Activated CD4-positive, alpha-beta T cell treated with anti-CD3 and anti-CD28 coated beads, Interleukin-2, amount 10 ng/mL, durations not matched to agents 7 days and 5 days (primary cell): ENCODE data around the gene SYT12. TPM values are rescaled to one million over a fixed set of nuclear protein-coding genes. Genes with fewer than 3 reads are reported as not detected.
A peak's percentile ranks its signal among the peaks of the same experiment; 100 is the strongest.

Experiments used
- CTCF ChIA-PET: fragments of 350-600 bp; sonication (Branson Sonifier 250); formaldehyde crosslinking; loops from one replicate; lab custom pipeline; 2021; ENCODE audit warnings: antibody characterized with exemption; lab: Charles Lee
- POLR2A ChIA-PET: fragments of 350-600 bp; sonication (Branson Sonifier 250); formaldehyde crosslinking; loops from one replicate; lab custom pipeline; 2021; ENCODE audit warnings: antibody characterized with exemption; lab: Charles Lee
- DNase-seq: peaks from one replicate; pipeline ENCODE4 v3.0.0-alpha.2; 2020
- H3K27ac Mint-ChIP-seq: one replicate; pipeline ENCODE4 v1.8.0; 2021; ENCODE audit warnings: mild to moderate bottlenecking, moderate library complexity, mixed read lengths
- H3K27me3 Mint-ChIP-seq: one replicate; pipeline ENCODE4 v1.8.0; 2021; ENCODE audit warnings: mixed read lengths
- H3K36me3 Mint-ChIP-seq: one replicate; pipeline ENCODE4 v1.8.0; 2021; ENCODE audit warnings: low read depth, mixed read lengths
- H3K4me1 Mint-ChIP-seq: one replicate; pipeline ENCODE4 v1.8.0; 2021; ENCODE audit warnings: mixed read lengths
- H3K4me3 Mint-ChIP-seq: one replicate; pipeline ENCODE4 v1.8.0; 2021; ENCODE audit warnings: mild to moderate bottlenecking, moderate library complexity, mixed read lengths
- H3K9me3 Mint-ChIP-seq: one replicate; pipeline ENCODE4 v1.8.0; 2021; ENCODE audit warnings: mixed read lengths
- total RNA-seq, 2 experiments: library from RNA; stranded (reverse); gene quantifications; one replicate each; pipeline ENCODE4 v1.2.3, GENCODE V29; 2021

The SYT12 gene
- total RNA-seq, 2 experiments from 2014 or later = not detected

DNA sequence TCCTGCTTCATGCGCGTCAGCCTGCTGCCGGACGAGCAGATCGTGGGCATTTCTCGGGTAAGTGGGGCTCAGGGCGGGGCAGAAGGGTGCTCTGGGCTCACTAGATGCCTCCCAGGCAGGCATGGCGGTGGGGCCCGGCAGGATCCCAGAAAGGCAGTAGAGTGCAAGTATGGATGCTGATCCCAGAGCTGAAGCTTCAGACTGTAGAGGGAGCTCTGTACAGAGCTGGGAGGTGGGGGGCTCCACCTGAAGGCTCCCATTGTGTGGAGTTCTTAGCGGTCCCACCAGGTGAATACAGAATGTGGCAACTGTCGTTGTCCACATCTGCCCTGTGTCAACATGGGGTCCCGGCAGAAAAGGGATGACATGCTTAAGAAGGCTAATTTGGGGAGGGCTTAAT, 17.2 kb downstream of the SYT12 start:
- Mint-ChIP-seq H3K4me1 (no peaks in the 10 kb centered on the region), H3K9me3 (no peaks in the 10 kb centered on the region), H3K36me3 (no peaks in the 10 kb centered on the region), H3K27me3 (peaks cover 8% of the 10 kb centered on the region), H3K27ac (no peak overlapping the region), H3K4me3 (no peak overlapping the region)
- DNase-seq = no peak
- POLR2A ChIA-PET = no interaction called here
- CTCF ChIA-PET = interaction anchor here (1.0 kb wide), 1 partner anchor 16 kb away, joined by 3 read pairs; no protein-coding TSS in a partner anchor

DNA sequence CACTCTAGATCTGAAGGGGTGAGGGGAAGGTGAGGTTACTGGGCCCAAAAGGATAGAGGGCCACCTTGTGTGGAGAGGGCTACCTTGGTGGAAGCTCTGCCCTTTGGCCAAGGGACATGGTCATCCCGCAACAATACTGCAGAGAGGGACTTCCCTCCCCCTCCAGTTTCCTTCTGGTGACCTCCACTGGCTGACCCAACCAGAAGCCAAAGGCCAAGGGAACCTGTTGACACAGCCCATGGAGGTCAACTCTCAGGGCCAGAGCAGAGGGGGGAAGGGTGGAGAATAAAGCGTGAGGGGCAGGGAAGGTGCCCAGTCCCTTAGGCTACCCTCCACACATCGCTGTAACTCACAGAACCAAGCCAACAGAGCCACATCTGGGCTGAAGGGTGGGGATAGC, 18.7 kb downstream of the SYT12 start:
- Mint-ChIP-seq H3K4me1 (no peaks in the 10 kb centered on the region), H3K27ac (no peak overlapping the region), H3K9me3 (no peaks in the 10 kb centered on the region), H3K36me3 (no peaks in the 10 kb centered on the region), H3K27me3 (peaks cover 8% of the 10 kb centered on the region), H3K4me3 (no peak overlapping the region)
- CTCF ChIA-PET = no interaction called here
- POLR2A ChIA-PET = no interaction called here
- DNase-seq = no peak

DNA sequence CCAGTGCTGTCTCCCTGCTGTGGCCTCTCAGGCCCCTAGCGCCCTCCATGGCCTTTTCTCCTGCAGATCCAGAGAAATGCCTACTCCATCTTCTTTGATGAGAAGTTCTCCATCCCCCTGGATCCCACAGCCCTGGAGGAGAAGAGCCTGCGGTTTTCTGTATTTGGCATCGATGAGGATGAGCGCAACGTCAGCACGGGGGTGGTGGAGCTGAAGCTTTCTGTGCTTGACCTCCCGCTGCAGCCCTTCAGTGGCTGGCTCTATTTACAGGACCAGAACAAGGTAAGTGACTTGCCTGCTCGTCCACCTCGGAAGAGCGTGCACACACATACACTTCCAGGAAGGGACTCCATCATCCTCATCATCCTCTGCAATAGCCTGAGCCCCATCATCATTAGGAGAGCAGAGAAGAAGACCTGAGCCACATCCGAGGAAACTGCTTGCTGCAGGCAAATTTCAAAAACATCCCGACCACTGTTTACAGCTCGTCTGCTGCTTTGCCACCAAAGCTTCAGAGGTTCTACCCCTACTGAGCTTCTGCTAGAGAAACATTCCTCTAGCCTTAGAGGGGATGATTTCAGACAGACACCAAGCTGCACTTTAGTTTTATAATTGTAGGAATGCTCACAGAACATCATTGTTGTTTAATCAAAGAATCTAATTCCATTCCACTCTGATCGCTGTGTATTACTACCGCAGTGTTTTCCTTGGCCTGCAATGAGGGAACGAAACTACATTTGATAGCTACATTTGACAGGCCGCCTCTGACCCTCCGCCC, 20.8 kb downstream of the SYT12 start:
- Mint-ChIP-seq H3K36me3 (no peaks in the 10 kb centered on the region), H3K9me3 (no peaks in the 10 kb centered on the region), H3K27me3 (peaks cover 3% of the 10 kb centered on the region), H3K4me1 (no peaks in the 10 kb centered on the region), H3K27ac (no peak overlapping the region), H3K4me3 (no peak overlapping the region)
- no peak for DNase-seq
- ChIA-PET CTCF (interaction anchor here (0.9 to 2.4 kb wide), 2 partner anchors 10 to 12 kb away, joined by 3 to 11 read pairs; partner anchors contain the start of gene RHOD), POLR2A (no interaction called here)

DNA sequence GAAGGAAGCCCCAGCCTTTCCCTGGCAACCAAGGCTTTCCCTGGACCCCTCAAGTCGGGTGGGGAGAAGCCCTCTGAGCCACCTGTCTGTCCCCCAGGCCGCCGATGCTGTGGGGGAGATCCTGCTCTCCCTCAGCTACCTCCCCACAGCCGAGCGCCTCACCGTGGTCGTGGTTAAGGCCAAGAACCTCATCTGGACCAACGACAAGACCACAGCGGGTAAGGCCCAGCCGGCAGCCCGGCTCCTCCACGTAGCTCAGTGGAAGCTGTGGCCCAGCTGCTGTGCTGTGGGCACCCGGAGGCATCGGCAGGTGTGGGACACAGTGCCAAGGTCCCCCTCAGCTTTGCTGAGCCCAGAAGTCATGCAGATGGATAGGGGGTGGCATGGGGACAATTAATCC, 21.6 kb downstream of the SYT12 start:
- Mint-ChIP-seq H3K36me3 (no peaks in the 10 kb centered on the region), H3K4me1 (no peaks in the 10 kb centered on the region), H3K27ac (no peak overlapping the region), H3K9me3 (no peaks in the 10 kb centered on the region), H3K4me3 (no peak overlapping the region), H3K27me3 (peaks cover 3% of the 10 kb centered on the region)
- ChIA-PET POLR2A (no interaction called here), CTCF (interaction anchor here (2.4 kb wide), 1 partner anchor 9 kb away, joined by 11 read pairs; no protein-coding TSS in a partner anchor)
- DNase-seq = no peak

DNA sequence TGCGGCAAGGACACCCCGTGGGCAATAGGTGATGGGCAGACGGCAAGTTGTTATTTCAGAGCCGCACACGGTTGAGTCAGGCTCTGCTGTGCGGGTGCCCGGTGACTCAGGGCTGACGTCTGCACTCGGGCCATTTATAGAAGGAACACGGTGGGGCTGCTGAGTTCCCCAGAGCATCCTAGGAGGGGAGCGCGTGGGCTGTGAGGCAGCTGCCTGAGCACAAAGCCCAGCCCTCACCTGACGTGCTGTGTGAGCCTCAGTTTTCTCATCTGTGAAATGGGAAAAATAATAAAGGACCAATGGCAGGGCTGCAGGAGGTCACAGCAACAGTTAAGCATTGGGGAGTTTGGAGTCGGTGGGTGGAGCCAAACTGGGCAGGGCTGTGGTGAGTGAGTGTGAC, 22.4 kb downstream of the SYT12 start:
- Mint-ChIP-seq H3K9me3 (no peaks in the 10 kb centered on the region), H3K4me3 (no peak overlapping the region), H3K4me1 (no peaks in the 10 kb centered on the region), H3K27ac (no peak overlapping the region), H3K27me3 (peaks cover 3% of the 10 kb centered on the region), H3K36me3 (no peaks in the 10 kb centered on the region)
- POLR2A ChIA-PET = no interaction called here
- CTCF ChIA-PET = no interaction called here
- no peak for DNase-seq

DNA sequence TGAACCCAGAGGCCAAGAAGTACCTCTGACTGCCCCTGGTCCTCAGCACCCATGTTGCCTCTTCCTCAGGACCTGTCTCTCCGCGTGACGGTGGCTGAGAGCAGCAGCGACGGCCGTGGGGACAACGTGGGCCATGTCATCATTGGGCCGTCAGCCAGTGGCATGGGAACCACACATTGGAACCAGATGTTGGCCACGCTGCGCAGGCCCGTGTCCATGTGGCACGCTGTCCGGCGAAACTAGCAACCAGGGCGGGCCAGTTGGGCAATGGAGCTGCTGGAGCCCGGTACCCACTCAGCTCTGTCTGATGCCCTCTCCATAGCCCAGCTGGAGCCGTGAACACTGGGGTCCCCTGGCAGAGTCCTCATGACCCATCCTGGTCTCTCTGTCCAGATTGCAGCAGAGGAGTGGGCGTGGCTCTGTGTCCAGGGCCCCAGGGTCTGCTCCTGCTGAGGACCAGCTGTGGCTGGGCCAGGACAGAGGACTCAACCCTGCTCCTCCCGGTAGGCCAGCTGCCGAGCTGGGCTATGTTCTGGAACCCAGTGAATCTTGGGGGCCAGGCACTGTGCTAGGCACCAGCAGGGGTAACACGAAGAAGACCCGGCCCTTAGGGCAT, 25.7 kb downstream of the SYT12 start:
- DNase-seq = no peak
- no peak overlapping the region for H3K27ac Mint-ChIP-seq
- no peaks in the 10 kb centered on the region for H3K4me1 Mint-ChIP-seq
- H3K9me3 Mint-ChIP-seq = no peaks in the 10 kb centered on the region
- no peaks in the 10 kb centered on the region for H3K36me3 Mint-ChIP-seq
- ChIA-PET POLR2A (no interaction called here), CTCF (no interaction called here)
- no peak overlapping the region for H3K4me3 Mint-ChIP-seq
- H3K27me3 Mint-ChIP-seq = peaks cover 3% of the 10 kb centered on the region

DNA sequence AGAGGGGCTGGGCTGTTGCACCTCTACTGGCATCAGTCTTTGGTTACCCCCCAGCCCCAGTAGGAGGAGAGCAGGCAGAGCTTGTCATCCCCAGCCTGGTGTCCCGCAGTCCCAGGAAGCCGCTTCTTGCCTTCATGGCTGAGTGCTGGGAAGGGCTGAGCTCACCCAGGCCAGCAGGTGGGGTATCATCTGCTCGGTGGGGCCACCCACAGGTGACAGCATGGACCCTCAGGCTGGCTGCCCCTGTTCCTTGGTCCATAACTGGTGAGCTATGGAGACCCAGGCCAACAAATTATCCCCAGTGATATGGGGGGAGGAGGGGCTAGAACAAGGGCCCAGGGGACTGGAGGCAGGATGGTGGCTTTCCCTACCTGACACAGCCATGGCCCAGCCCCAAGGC, 27.2 kb downstream of the SYT12 start:
- POLR2A ChIA-PET = no interaction called here

DNA sequence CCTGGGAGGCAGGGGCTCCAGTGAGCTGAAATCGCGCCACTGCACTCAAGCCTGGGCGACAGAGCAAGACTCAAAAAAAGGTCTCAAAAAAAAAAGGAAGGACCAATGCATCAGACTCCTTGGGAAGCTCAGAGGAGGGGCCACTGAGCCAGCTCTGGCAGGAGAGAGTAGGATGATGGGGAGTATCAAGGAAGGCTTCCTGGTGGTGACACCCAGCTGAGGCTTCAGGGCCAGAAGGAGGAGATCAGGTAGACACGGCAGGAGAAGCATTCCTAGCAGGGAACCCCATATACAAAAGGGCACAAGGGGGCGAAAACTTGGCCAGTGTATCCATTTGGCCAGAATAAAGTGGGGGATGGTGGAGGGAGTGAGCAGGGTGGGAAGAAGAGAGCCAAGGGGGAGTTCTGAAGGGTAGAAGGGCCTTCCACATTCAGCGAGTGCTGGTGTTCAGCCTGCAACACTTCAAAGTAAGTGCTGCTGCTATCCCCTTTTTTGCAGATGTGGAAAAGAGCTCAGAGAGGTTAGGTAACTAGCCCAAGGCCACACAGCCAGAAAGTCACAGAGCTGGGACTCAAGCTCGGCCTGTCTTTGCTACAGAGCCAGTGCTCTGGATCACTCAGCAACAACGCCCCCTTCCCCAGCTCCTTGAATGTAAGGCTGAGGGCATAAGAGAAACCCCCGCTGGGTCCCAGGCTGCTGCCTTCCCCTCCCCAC, 28.4 kb downstream of the SYT12 start:
- Mint-ChIP-seq H3K36me3 (no peaks in the 10 kb centered on the region), H3K9me3 (no peaks in the 10 kb centered on the region), H3K4me3 (no peak overlapping the region), H3K27me3 (peaks cover 7% of the 10 kb centered on the region), H3K4me1 (peaks cover 7% of the 10 kb centered on the region), H3K27ac (no peak overlapping the region)
- DNase-seq = no peak
- POLR2A ChIA-PET = no interaction called here
- CTCF ChIA-PET = interaction anchor here (1.4 to 2.5 kb wide), 3 partner anchors 14 to 20 kb away, joined by 4 to 9 read pairs (median 5); no protein-coding TSS in a partner anchor

More for the DNA sequence above, 27.2 kb downstream of the SYT12 start:
- Mint-ChIP-seq H3K27me3 (peaks cover 1% of the 10 kb centered on the region), H3K9me3 (no peaks in the 10 kb centered on the region), H3K27ac (no peak overlapping the region), H3K36me3 (no peaks in the 10 kb centered on the region), H3K4me3 (no peak overlapping the region), H3K4me1 (no peaks in the 10 kb centered on the region)
- CTCF ChIA-PET = interaction anchor here (0.7 kb wide), 1 partner anchor 165 kb away, joined by 3 read pairs; no protein-coding TSS in a partner anchor
- DNase-seq = no peak

DNA sequence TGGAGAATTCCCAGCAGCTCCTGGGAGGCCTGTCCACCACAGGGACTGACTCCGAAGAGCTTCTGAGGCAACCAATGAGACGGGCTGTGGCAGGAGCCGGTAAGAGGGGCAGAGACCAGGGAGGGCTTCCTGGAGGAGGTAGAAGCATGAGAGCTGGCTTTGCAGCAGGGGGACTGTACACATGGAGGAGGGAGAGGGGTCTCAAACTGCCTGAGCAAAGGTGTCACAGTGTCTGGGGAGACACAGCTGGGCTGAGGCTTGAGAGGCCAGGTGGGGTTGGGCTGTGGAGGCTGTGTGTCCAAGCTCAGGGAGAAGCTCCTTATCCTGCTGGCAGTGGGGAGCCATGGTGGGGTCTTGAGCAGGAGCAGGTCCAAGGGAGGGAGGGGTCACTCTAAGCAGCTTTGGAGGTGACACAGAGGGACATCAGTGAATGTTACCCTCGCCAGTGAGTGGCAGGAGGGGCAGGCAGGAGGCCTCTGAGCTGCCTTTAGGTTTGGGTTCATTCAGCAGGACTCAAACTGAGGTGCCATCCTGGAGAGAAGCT, 29.1 kb downstream of the SYT12 start:
- ChIA-PET POLR2A (no interaction called here), CTCF (interaction anchor here (0.6 to 3.2 kb wide), 6 partner anchors 8 to 152 kb away, joined by 3 to 11 read pairs (median 4); no protein-coding TSS in a partner anchor)
- no peak for DNase-seq
- H3K9me3 Mint-ChIP-seq = no peaks in the 10 kb centered on the region
- peaks cover 9% of the 10 kb centered on the region for H3K4me1 Mint-ChIP-seq
- H3K36me3 Mint-ChIP-seq = no peaks in the 10 kb centered on the region
- H3K27me3 Mint-ChIP-seq = peaks cover 7% of the 10 kb centered on the region
- no peak overlapping the region for H3K27ac Mint-ChIP-seq
- H3K4me3 Mint-ChIP-seq = no peak overlapping the region

DNA sequence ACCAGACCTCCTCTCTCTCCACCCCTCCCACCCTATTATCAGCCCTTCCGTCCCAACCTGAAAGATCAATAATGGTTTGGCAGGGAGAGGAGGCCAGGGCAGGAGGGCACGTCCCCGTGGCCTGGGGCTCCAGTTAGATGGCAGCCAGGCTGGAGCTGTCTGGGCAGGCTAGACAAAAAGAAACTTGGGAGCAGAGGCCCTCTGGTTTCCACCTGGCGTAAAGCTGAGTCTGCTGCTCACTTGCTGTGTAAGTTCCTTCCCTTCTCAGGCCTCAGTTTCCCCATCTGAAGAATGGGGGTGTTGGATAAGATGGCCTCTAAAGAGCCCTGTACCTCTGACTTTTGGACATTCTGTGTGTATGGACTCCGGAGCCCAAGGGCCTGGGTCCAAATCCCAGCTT, 30.0 kb downstream of the SYT12 start:
- Mint-ChIP-seq H3K4me3 (no peak overlapping the region), H3K27me3 (peaks cover 10% of the 10 kb centered on the region), H3K9me3 (no peaks in the 10 kb centered on the region), H3K27ac (no peak overlapping the region), H3K4me1 (peaks cover 12% of the 10 kb centered on the region), H3K36me3 (no peaks in the 10 kb centered on the region)
- POLR2A ChIA-PET = interaction anchor here (0.6 kb wide), 1 partner anchor 709 kb away, joined by 3 read pairs; no protein-coding TSS in a partner anchor
- CTCF ChIA-PET = interaction anchor here (0.7 to 3.2 kb wide), 9 partner anchors 9 to 385 kb away, joined by 3 to 11 read pairs (median 3); partner anchors contain the start of gene PTPRCAP
- DNase-seq = no peak

DNA sequence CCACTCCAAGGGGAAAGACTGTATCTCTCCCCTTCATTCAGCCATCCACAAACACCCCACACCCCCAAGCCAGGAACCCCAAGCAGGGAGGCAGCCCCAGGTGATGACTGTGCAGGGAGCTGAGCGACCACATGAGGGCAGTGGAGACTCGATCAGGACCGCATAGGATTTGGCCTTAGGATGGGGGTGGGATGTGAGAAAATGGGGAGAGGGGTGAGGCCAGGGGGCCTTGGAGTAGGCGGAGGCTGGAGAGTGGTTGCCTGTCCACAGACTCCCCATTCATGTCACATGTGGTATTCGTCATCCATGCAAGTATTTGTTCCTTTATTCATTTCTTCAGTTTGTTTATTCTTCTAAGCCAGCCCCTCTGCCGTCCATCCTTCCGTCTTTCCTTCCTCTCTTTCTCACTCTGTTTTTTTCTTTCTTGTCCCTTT, 31.0 kb downstream of the SYT12 start:
- ChIA-PET POLR2A (no interaction called here), CTCF (interaction anchor here (0.6 to 3.2 kb wide), 8 partner anchors 9 to 177 kb away, joined by 3 to 11 read pairs (median 3); no protein-coding TSS in a partner anchor)
- Mint-ChIP-seq H3K9me3 (no peaks in the 10 kb centered on the region), H3K4me1 (peaks cover 12% of the 10 kb centered on the region), H3K36me3 (no peaks in the 10 kb centered on the region), H3K4me3 (no peak overlapping the region), H3K27me3 (peaks cover 10% of the 10 kb centered on the region), H3K27ac (no peak overlapping the region)
- peak; percentile 53 for DNase-seq

DNA sequence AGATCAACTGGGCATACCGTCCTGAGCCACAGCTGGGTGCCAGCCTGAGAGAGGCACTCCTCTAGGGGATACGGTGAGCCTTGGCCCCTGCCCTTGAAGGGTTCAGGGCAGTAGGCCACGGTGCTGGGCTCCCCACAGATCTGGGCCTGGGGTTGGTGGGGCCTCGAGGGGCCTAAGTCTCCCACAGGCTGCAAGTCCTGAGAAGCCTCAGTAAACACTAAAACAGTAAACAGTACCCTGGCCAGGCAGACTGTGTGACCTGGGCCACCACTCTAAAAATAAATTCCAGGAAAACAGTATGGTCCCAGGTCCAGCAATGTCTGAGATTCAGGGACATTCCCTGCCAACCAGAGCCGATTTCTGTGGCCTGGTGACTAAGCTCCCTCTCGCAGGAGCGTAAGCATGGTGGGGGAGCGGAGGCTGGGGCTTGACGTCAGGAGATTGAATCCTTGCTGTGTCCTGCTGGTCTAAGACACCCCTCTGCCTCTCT, 31.5 kb downstream of the SYT12 start:
- DNase-seq = no peak
- no peak overlapping the region for H3K4me3 Mint-ChIP-seq
- peaks cover 10% of the 10 kb centered on the region for H3K27me3 Mint-ChIP-seq
- H3K9me3 Mint-ChIP-seq = no peaks in the 10 kb centered on the region
- no peak overlapping the region for H3K27ac Mint-ChIP-seq
- H3K36me3 Mint-ChIP-seq = no peaks in the 10 kb centered on the region
- POLR2A ChIA-PET = no interaction called here
- H3K4me1 Mint-ChIP-seq = peaks cover 12% of the 10 kb centered on the region
- CTCF ChIA-PET = interaction anchor here (0.6 to 3.2 kb wide), 7 partner anchors 11 to 327 kb away, joined by 3 to 11 read pairs (median 3); no protein-coding TSS in a partner anchor
